Suppressor macrophage (primary cell): Measurements from ENCODE around the gene TMEM273.

Experiments used
- DNase-seq, 4 experiments: peaks; one replicate each; pipeline ENCODE4 v3.0.0-alpha.2; 2020 to 2022

TMEM273 gene

DNA sequence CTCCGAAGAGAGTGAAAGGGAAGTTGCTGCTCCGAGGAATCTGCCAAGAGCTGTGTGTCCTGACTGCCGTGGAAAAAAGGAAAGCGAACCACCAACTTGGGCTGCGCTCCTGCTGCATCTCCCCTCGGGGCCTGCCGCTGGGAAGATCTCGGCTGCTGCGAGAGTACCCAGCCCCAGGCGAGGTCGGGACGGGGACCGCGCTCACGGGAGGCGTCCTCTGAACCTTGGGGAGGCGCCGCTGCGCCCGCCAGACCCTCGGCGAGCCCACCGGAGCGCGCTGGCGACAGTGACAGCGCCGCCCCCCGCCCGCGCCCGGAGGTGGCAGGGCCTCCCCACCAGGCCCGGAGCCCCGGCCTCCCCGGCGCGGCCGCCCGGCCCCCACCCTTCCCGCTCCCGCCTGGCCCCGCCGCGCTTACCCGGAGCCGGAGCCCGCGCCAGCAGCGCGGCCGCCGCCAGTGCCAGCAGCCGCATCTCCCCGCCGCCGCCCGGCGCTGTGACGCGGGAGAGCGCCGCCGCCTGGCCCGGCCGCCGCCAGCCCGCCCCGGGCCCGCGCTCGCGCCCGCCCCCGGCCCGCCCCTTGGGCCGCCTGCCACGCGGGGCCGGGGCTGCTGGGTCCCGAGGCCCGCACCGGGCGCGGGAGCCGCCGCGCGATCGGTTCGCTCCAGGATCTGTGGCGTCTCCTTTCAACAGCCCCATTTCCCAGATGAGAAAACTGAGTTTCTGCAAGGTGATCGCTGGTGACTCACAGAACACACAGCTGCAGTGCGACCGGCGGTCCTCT is 73.0 kb downstream of the TMEM273 start, which contains the start of gene VSTM4:
TSS of gene VSTM4 (minus strand) at position 508 of the 781 bp plus-strand sequence. CDS start at position 471, 37 bp downstream.
- DNase-seq = peak; percentile 12 to 56 (median 26)

DNA sequence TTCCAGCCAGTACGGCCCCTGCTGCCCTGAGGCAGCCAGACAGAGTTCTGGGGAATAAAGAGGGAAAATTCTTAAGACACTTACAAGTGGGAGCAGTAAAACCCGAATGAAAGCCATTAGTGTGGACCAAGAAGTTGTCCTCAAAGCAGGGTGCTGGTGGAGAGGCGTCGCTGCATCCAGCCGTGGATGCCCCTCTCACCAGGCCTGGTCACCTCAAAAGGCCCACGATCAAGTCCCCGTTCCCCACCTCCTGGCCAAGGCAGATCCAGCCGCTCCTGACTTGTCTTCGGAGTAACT is 73.5 kb downstream of the TMEM273 start:
- no peak for DNase-seq

DNA sequence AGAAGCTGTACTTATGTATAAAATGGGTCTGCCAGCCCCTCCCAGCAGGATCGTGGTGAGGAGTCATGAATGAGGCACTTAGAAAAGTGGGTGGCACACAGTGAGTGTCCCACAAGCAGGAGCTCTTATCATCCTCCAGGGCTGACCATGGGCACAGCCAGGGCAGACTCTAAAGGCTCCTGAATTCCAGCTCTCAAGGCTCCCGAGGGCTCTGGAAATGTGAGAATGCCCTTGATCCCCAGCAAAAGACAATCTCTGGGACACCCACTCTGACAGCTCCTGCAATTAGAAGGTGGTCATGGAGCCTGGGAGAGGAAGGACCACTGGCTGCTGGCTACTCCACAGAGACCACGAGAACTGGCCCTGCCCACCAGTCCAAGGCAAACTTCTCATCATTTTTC is 74.5 kb downstream of the TMEM273 start:
- DNase-seq = no peak

DNA sequence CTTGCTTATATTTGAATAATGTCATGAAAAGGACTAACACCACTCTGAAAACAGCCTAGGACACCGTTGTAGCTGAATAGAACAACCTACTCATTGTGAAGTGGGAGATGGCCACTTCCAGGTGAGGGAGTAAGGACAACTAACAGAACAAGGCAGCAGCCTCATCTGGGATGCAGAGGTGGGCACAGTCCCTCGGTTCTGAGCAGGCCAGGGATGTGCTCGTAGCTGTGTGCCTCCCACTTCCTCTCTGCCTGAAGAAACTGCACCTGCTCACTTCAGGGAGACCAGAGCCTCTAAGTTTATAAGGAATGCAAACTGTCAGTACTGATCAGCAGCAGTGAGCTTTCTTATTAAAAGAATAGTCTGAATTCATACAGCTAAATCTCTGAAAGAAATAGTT is 75.3 kb downstream of the TMEM273 start:
- no peak for DNase-seq

DNA sequence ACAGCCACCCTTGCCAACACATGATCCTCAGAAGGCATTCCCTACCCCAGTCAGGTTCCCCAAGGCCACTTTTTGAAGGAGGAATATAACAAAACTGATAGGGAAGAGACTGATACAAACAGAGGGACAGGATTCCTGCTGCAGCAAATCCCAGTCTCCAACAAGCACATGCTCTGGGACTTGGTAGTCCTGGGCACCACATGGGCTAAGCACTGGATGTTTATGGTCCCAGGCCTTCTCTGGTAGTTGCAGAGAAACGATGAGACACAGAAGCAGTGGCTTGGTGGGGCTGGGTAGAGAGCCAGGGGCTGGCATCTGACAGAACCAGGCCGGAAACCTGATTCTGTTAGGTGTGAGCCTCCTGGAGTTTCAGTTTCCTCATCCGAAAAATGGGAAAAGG is 76.1 kb downstream of the TMEM273 start:
- no peak for DNase-seq

DNA sequence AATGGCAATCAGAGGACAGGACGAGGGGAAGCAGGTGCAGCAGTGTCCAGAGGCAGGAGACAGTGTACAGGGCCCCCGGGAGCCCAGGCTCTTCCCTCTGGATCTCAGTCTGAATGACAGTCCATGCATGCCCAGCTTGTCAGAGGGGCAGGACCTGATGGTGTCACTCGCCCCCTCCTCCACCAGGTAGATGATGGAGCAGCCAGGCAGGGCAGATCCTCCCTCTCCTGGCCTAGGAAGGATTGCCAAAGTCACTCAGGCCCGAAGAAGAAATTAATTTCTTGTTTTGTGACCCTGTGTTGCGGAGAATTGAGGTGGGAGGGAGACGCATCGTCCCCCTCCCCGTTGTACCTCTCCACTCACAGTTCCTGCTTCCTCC is 76.9 kb downstream of the TMEM273 start:
- DNase-seq = no peak

DNA sequence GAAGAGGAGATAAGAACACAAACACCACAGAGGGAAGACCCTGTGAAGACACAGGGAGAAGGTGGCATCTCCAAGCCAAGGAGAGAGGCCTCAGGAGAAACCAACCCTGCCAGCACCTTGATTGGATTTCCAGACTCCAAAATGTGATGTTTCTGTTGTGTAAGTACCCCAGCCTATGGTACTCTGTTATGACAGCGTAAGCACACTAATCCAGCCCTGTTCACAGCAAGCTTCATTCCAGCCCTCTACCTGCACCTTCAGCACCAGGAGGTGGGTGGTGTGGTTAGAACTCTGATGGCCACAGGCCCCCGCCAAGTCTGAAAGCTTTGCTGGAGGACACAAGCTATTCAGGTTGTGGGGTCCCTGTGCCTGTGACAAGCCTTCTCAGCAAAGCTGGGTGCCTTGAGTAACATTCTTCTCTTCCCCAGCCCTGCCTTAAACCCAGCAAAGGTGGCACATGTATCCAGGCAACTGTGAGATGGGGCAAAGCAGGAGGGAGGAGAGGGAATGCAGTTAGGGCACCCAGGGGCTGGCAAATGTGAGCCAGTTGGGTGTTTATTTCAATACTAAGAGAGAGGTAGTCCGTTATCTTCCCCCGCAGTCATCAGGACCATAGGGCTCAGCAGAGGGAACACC is 77.4 kb downstream of the TMEM273 start:
- no peak for DNase-seq

DNA sequence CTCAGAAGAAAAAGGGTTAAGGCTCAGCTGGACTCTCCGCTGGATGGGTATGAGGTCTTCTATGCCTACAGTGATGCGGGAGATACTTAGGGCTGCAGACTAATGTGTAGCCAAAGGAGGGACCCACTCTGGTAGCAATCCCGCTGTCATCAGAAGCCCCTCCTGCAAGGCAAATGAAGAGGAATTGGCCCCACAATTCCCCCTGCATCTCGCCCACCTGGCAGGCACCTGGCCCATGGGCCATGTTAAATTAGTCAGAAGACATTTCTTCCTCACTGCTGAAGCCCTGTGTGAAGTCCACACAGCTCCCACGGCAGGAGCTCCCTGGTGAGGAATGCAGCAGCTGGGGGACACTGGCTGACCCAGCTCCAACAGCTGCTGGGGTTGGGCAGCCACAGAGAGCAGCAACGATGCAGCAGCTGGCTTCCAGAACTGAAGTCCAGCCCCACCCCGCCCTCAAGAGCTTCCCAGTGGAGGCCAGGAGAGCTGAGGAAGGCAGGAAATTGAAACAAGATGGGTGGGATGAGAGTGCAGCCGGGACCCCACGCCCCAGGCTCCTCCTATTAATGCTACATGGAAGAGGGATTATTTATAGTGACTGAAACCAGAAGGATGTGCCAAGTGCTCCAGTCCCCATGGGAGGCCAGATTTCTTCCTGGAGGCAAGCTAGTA is 78.4 kb downstream of the TMEM273 start:
- DNase-seq = no peak

DNA sequence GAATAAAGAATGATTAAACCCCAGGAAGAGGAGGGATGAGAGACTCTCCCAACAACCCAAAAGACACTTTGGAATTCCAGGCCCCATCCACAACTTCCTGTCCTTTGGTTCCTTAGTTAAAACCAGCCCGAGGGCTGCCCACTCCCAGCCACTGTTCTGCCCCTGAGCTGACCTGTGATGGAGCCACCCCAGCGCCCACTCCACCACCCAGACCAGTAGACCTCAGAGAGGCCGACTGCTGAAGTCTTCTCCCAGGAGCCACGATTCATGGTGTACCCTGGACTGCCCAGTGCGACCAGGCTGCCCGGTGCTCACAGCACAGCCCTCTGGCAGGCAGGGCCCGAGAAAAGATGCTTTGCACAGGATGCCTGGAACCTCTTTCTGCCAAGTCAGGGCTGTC is 79.5 kb downstream of the TMEM273 start:
- DNase-seq = no peak

DNA sequence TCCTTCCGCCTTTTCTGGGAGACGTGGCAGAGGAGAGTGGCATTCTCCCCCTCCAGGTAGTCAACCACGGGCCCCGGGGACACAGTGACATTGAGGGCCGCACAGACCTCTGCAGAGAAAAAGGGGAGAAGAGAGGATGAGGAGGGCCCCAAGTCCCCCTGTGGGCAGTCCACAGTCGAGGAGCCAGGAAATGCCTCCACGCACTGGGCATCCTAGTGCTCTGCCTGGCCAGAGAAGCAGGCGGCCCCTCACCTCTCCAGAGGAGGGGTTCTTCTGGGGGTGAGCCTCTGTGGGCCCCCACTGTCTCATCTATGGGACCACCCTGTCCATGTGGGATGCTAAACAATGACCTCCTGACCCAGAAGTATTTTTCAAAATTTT is 80.3 kb downstream of the TMEM273 start:
- no peak for DNase-seq

DNA sequence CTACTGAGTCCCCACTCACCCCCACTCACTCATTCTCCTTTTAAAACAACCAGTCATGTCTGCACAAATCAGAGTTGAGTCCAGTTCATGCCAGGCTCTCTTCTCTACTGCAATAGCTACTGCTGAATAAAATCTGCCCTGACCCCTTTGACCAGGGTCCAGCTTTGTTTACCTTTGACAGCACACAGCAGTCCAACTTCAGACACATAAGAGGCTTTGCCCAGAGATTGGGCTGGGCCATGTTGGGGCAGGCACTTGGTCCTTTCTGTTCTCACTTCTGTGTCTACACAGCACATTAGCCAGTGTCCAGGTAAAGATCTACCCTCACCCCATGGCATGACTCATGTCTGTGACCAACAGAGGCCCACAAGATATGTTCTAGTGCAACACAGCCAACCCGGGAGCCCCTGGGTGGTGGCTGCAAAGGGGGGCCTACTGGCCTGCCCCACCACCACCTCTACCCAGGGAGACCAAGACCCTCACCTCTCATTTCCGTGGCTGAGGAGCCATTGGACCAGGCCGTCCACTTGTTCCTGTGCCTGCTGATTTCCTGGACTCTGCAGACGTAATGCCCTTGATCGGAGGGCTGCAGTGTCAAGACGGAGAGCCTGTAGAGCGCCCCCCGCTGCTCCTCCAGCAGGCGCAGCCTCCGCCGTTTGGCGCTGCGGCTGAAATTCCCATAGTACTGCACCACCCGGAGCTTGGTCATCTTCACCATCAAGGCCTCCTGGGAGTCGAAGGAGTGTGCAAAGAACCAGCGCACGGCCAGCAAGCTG is 80.9 kb downstream of the TMEM273 start:
- no peak for DNase-seq

DNA sequence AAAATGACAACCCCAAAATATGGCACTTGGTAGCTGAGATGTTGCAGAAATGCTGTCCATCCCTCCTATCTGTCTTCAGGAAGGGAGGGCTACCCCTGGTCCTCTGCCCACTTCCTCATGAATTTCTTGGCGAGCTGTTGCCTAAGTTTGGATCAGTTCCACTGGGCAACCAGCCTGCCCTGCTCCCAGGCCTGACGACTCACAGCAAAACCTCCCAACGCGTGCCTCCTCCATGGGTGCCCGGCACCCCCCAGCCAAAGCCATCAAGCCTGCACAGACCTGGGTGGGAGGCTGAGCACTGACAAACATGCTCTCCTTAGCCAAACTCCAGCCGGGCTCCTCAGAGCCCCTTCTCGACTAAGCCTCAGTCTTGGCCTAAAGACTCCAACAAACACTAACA is 81.7 kb downstream of the TMEM273 start:
- peak in 3 of 4 experiments; percentile 11 to 30 (median 25) for DNase-seq

DNA sequence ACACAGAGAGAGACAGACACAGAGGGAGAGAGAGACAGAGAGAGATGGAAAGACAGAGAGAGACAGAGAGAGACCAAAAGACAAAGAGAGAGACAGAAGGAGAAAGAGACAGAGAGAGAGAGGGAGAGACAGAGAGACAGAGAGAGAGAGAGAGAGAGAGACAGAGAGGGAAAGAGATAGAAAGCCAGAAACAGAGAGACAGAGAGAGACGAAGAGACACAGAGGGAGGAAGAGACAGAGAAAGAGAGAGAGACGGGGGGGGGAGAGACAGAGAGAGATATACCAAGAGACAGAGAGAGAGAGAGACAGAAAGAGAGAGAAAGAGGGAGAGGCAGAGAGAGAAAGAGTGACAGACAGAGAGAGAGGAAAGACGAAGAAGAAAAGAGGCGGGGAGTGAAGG is 83.1 kb downstream of the TMEM273 start:
- DNase-seq = no peak
